IMR-90 (cell line): ENCODE data around the gene DRAXIN. TPM values are rescaled to one million over a fixed set of nuclear protein-coding genes. Genes with fewer than 3 reads are reported as not detected.

Experiments used
- ATAC-seq: fragments of 200-7000 bp; cut with Tn5 transposase; 2 replicates; pipeline ENCODE4 v1.9.1; 2020; ENCODE audit warnings: low read depth, mild to moderate bottlenecking, moderate library complexity
- BruUV-seq: library from RNA; stranded (reverse); fragments of 400-500 nt; replicated peaks from 2 replicates; lab custom pipeline; 2021; lab: Mats Ljungman, UMichigan
- CTCF ChIA-PET: fragments of 300-600 bp; formaldehyde crosslinking; extraction: SDS; loops from one replicate; lab custom pipeline; 2021; ENCODE audit warnings: antibody characterized with exemption; lab: Yijun Ruan, JAX
- POLR2A ChIA-PET: fragments of 300-600 bp; sonication (Branson Sonifier 250); formaldehyde crosslinking; loops from one replicate; lab custom pipeline; 2022; ENCODE audit warnings: antibody characterized with exemption; ENCODE audit not compliant: unreplicated experiment; lab: Charles Lee
- DNase-seq: peaks from one replicate; pipeline ENCODE4 v3.0.0; 2013
- H2AFZ ChIP-seq: replicated peaks from 2 replicates; pipeline ENCODE3; 2013; ENCODE audit warnings: low read length, mild to moderate bottlenecking; ENCODE audit not compliant: poor library complexity
- H2AK5ac ChIP-seq: 2 replicates; pipeline ENCODE4 v1.6.1; 2013; ENCODE audit warnings: low read depth, low read length, inconsistent platforms
- H2AK9ac ChIP-seq: replicated peaks from 2 replicates; pipeline ENCODE3; 2013; ENCODE audit warnings: mild to moderate bottlenecking, low read depth, low read length, moderate library complexity; ENCODE audit not compliant: poor library complexity
- H2BK120ac ChIP-seq: 2 replicates; pipeline ENCODE4 v1.6.1; 2013; ENCODE audit warnings: low read depth, low read length, inconsistent platforms
- H2BK15ac ChIP-seq: 3 replicates; pipeline ENCODE4 v1.6.1; 2013; ENCODE audit warnings: low read depth, low read length, inconsistent platforms
- H2BK20ac ChIP-seq: 2 replicates; pipeline ENCODE4 v1.6.1; 2013; ENCODE audit warnings: low read depth, mild to moderate bottlenecking, inconsistent platforms, low read length, moderate library complexity
- H2BK5ac ChIP-seq: 2 replicates; pipeline ENCODE4 v1.6.1; 2013; ENCODE audit warnings: mild to moderate bottlenecking, low read depth, low read length, inconsistent platforms; ENCODE audit not compliant: poor library complexity, severe bottlenecking
- H3K14ac ChIP-seq: replicated peaks from 2 replicates; pipeline ENCODE4 v1.6.1; 2013; ENCODE audit warnings: low read depth, low read length, inconsistent platforms
- H3K18ac ChIP-seq: 2 replicates; pipeline ENCODE4 v1.6.1; 2013; ENCODE audit warnings: low read depth, low read length, control low read depth
- H3K23ac ChIP-seq: 2 replicates; pipeline ENCODE4 v1.6.1; 2013; ENCODE audit warnings: low read depth, low read length, inconsistent platforms
- H3K27ac ChIP-seq: 2 replicates; pipeline ENCODE4 v1.5.1; 2013; ENCODE audit warnings: mild to moderate bottlenecking, control low read depth, low read length; ENCODE audit not compliant: insufficient read depth
- H3K27me3 ChIP-seq: 2 replicates; pipeline ENCODE4 v1.6.1; 2013; ENCODE audit warnings: low read length; ENCODE audit not compliant: control insufficient read depth, insufficient read depth
- H3K36me3 ChIP-seq: 2 replicates; pipeline ENCODE4 v1.6.1; 2013; ENCODE audit warnings: low read length, mixed read lengths; ENCODE audit not compliant: control insufficient read depth, insufficient read depth
- H3K4ac ChIP-seq: 2 replicates; pipeline ENCODE4 v1.6.1; 2013; ENCODE audit warnings: low read depth, low read length, inconsistent platforms
- H3K4me1 ChIP-seq: 2 replicates; pipeline ENCODE4 v1.6.1; 2013; ENCODE audit warnings: low read length, mixed read lengths; ENCODE audit not compliant: control insufficient read depth, insufficient read depth
- H3K4me2 ChIP-seq: 2 replicates; pipeline ENCODE4 v1.6.1; 2013; ENCODE audit warnings: low read depth, mild to moderate bottlenecking, control low read depth, low read length, moderate library complexity
- H3K4me3 ChIP-seq: 2 replicates; pipeline ENCODE4 v1.5.1; 2013; ENCODE audit warnings: low read depth, mild to moderate bottlenecking, control low read depth, low read length, moderate library complexity; ENCODE audit not compliant: insufficient read depth
- H3K56ac ChIP-seq: 2 replicates; pipeline ENCODE4 v1.6.1; 2013; ENCODE audit warnings: low read length, inconsistent platforms; ENCODE audit not compliant: insufficient read depth; ENCODE audit errors: extremely low read depth
- H3K79me1 ChIP-seq, 2 experiments: 2 replicates each; pipeline ENCODE4 v1.6.1; 2013; ENCODE audit warnings: low read length in 2 of 2, inconsistent platforms in 1 of 2, low read depth in 1 of 2
- H3K9ac ChIP-seq: 2 replicates; pipeline ENCODE4 v1.6.1; 2013; ENCODE audit warnings: low read depth, low read length, control low read depth
- H3K9me1 ChIP-seq: 2 replicates; pipeline ENCODE4 v1.6.1; 2013; ENCODE audit warnings: low read length, inconsistent platforms; ENCODE audit not compliant: insufficient read depth
- H3K9me3 ChIP-seq: 2 replicates; pipeline ENCODE4 v1.6.1; 2013; ENCODE audit warnings: low read length; ENCODE audit not compliant: control insufficient read depth, insufficient read depth
- H4K20me1 ChIP-seq: 2 replicates; pipeline ENCODE4 v1.6.1; 2013; ENCODE audit warnings: low read length, inconsistent platforms; ENCODE audit not compliant: insufficient read depth
- H4K5ac ChIP-seq: 2 replicates; pipeline ENCODE4 v1.6.1; 2013; ENCODE audit warnings: mild to moderate bottlenecking, low read depth, low read length, control low read depth
- H4K8ac ChIP-seq, 2 experiments: 2 replicates each; pipeline ENCODE4 v1.6.1; 2013; ENCODE audit warnings: low read depth in 2 of 2, low read length in 2 of 2, control low read depth in 1 of 2, inconsistent platforms in 1 of 2
- H4K91ac ChIP-seq: 2 replicates; pipeline ENCODE4 v1.6.1; 2013; ENCODE audit warnings: low read depth, low read length, inconsistent platforms; ENCODE audit not compliant: insufficient read depth
- BHLHE40 ChIP-seq: fragments of 150-350 bp; IDR thresholded peaks from 2 replicates; pipeline ENCODE4 v1.6.1; 2016; ENCODE audit warnings: mild to moderate bottlenecking, low read depth, low read length
- CEBPB ChIP-seq: IDR thresholded peaks from 2 replicates; pipeline ENCODE4 v1.6.1; 2012; ENCODE audit warnings: low read depth, low read length, improper control_type of control experiment
- CHD1 ChIP-seq: IDR thresholded peaks from 2 replicates; pipeline ENCODE4 v1.6.1; 2012; ENCODE audit warnings: low read depth, low read length, improper control_type of control experiment
- CTCF ChIP-seq: conservative IDR thresholded peaks from 2 replicates; pipeline ENCODE4 v1.5.1; 2012; ENCODE audit warnings: mild to moderate bottlenecking, low read depth, low read length, improper control_type of control experiment
- ELK1 ChIP-seq: fragments of 150-350 bp; IDR thresholded peaks from 2 replicates; pipeline ENCODE4 v1.6.1; 2016; ENCODE audit warnings: low read depth, mild to moderate bottlenecking, low read length, moderate library complexity, borderline replicate concordance
- FOS ChIP-seq: fragments of 150-350 bp; IDR thresholded peaks from 2 replicates; pipeline ENCODE4 v1.6.1; 2016; ENCODE audit warnings: low read depth, low read length
- MAFK ChIP-seq: IDR thresholded peaks from 2 replicates; pipeline ENCODE4 v1.6.1; 2012; ENCODE audit warnings: low read depth, low read length, improper control_type of control experiment
- MAZ ChIP-seq: IDR thresholded peaks from 2 replicates; pipeline ENCODE4 v1.6.1; 2012; ENCODE audit warnings: low read depth, mild to moderate bottlenecking, low read length, improper control_type of control experiment, moderate library complexity, borderline replicate concordance
- MXI1 ChIP-seq: IDR thresholded peaks from 2 replicates; pipeline ENCODE4 v1.6.1; 2012; ENCODE audit warnings: low read depth, mild to moderate bottlenecking, low read length, moderate library complexity, borderline replicate concordance
- NFE2L2 ChIP-seq: fragments of 150-350 bp; IDR thresholded peaks from 2 replicates; pipeline ENCODE4 v1.6.1; 2016; ENCODE audit warnings: low read depth, mild to moderate bottlenecking, low read length
- POLR2A ChIP-seq: IDR thresholded peaks from 2 replicates; pipeline ENCODE4 v1.6.1; 2012; ENCODE audit warnings: mild to moderate bottlenecking, low read depth, low read length
- RAD21 ChIP-seq: IDR thresholded peaks from 2 replicates; pipeline ENCODE4 v1.6.1; 2012; ENCODE audit warnings: low read length, improper control_type of control experiment
- RCOR1 ChIP-seq: IDR thresholded peaks from 2 replicates; pipeline ENCODE4 v1.6.1; 2012; ENCODE audit warnings: mild to moderate bottlenecking, low read length, improper control_type of control experiment; ENCODE audit not compliant: insufficient replicate concordance
- RFX5 ChIP-seq: IDR thresholded peaks from 2 replicates; pipeline ENCODE4 v1.8.0; 2012; ENCODE audit warnings: low read depth, mild to moderate bottlenecking, low read length, moderate library complexity
- SMC3 ChIP-seq: fragments of 150-350 bp; IDR thresholded peaks from 2 replicates; pipeline ENCODE4 v1.6.1; 2016; ENCODE audit warnings: low read depth, mild to moderate bottlenecking, antibody characterized with exemption, low read length, moderate library complexity
- USF2 ChIP-seq: fragments of 150-350 bp; IDR thresholded peaks from 2 replicates; pipeline ENCODE4 v1.6.1; 2017; ENCODE audit warnings: mild to moderate bottlenecking, antibody characterized with exemption, low read length, low read depth
- WGBS, 2 experiments: methylation state at CpG; one replicate each; pipeline versions ENCODE4 v1.1.5 to v1.1.7; 2013; ENCODE audit warnings: missing lambda C conversion rate in 2 of 2; ENCODE audit not compliant: insufficient read length in 1 of 2; ENCODE audit errors: extremely low coverage in 2 of 2; 5-methylcytosine and 5-hydroxymethylcytosine counted together
- dilution Hi-C: fragments of 300-500 bp; cut with HindIII; formaldehyde crosslinking; loops from one replicate; pipeline ENCODE4 v1.14.3; 2018; ENCODE audit warnings: low sequenced_read_pairs; ENCODE audit not compliant: unreplicated experiment
- in situ Hi-C: fragments of 300-500 bp; cut with MboI; formaldehyde crosslinking; loops from 3 replicates; pipeline ENCODE4 v1.14.3; 2019; ENCODE audit warnings: low sequenced_read_pairs, inconsistent platforms, mixed read lengths
- intact Hi-C: fragments of 100-400 bp; cut with micrococcal nuclease; formaldehyde crosslinking; loops from 2 replicates; pipeline ENCODE4 v1.10.0; 2022
- polyA plus RNA-seq, 3 experiments: library from polyadenylated mRNA; depleted of rRNA; stranded (reverse); fragments of >200 nt; gene quantifications; 2 replicates each; pipeline ENCODE4 v1.2.3, GENCODE V29; 2012; ENCODE audit warnings: low replicate concordance in 1 of 3
- total RNA-seq: library from RNA; depleted of rRNA; stranded (reverse); fragments of >200 nt; gene quantifications from 2 replicates; pipeline ENCODE4 v1.2.3, GENCODE V29; 2012

DRAXIN gene
- total and polyA plus RNA-seq, 2 of the 4 experiments (the other 2 are of a cell fraction): under 0.01 to 0.02 TPM

GRCh38 chr1:11721311-11721710 is 29.8 kb downstream of the DRAXIN start:
- no peak overlapping the region for H4K8ac ChIP-seq
- H2BK20ac ChIP-seq: no peak overlapping the region
- no peak overlapping the region for H3K4me3 ChIP-seq
- TF ChIP-seq RAD21 (no peak), USF2 (no peak), BHLHE40 (no peak), RCOR1 (no peak), MXI1 (no peak), CEBPB (no peak), MAZ (no peak), RFX5 (no peak), FOS (no peak), MAFK (no peak), NFE2L2 (no peak), SMC3 (no peak), POLR2A (no peak), CHD1 (no peak), CTCF (no peak), ELK1 (no peak)
- no peaks in the 10 kb centered on the region for H3K9me3 ChIP-seq
- no peaks in the 10 kb centered on the region for H3K9me1 ChIP-seq
- no peak overlapping the region for H3K9ac ChIP-seq
- no peak overlapping the region for H2AK5ac ChIP-seq
- H2BK120ac ChIP-seq: no peak overlapping the region
- no peak overlapping the region for H2BK15ac ChIP-seq
- peaks cover 16% of the 10 kb centered on the region for H3K27me3 ChIP-seq
- H3K79me1 ChIP-seq: no peaks in the 10 kb centered on the region
- no peak overlapping the region for H2BK5ac ChIP-seq
- dilution Hi-C loops (no loop called here), in situ Hi-C loops (no loop called here), intact Hi-C loops (no loop called here)
- H3K4me2 ChIP-seq: no peak overlapping the region
- H3K18ac ChIP-seq: no peak overlapping the region
- peak overlapping the region; percentile 16 for H2AK9ac ChIP-seq
- no peak overlapping the region for H3K23ac ChIP-seq
- no CpG with 5 or more reads among the region's 4 CpGs for WGBS, 2 experiments
- no peak overlapping the region for H3K14ac ChIP-seq
- no peaks in the 10 kb centered on the region for H3K4me1 ChIP-seq
- ATAC-seq: no peak
- H3K36me3 ChIP-seq: no peaks in the 10 kb centered on the region
- no peak overlapping the region for H2AFZ ChIP-seq
- no TSS peak for BruUV-seq
- ChIA-PET POLR2A (no interaction called here), CTCF (no interaction called here)
- H3K56ac ChIP-seq: no peak overlapping the region
- H4K91ac ChIP-seq: no peak overlapping the region
- H3K4ac ChIP-seq: no peak overlapping the region
- DNase-seq: no peak
- no peaks in the 10 kb centered on the region for H4K20me1 ChIP-seq
- H3K27ac ChIP-seq: no peak overlapping the region
- no peak overlapping the region for H4K5ac ChIP-seq
